ENCODE measurements around the gene SRRT. TPM values are rescaled to one million over a fixed set of nuclear protein-coding genes. Genes with fewer than 3 reads are reported as not detected.
"Not testable (repeated sequence)": the region's sequence is repeated elsewhere in the genome, so short reads cannot be mapped to it uniquely, and the experiment has no call there.

The SRRT gene
- total and polyA plus RNA-seq, 4 donors: 27.2 to 45.0 (median 30.3) TPM

- TF ChIP-seq NR2F2 (IDR thresholded peaks at IDR 0.05): no peak
- TF ChIP-seq RXRA (IDR thresholded peaks at IDR 0.05): no peak
- no peak for TF ChIP-seq CTCF (IDR thresholded peaks at IDR 0.05; ENCODE audit: low read depth, low read length, missing input control)
- no peak for TF ChIP-seq HNF4G (IDR thresholded peaks at IDR 0.05)
- no peak for TF ChIP-seq GABPA (IDR thresholded peaks at IDR 0.05 in 1 of 2, conservative IDR thresholded peaks at IDR 0.05 in 1 of 2)
- no peak for TF ChIP-seq MAX (IDR thresholded peaks at IDR 0.05)
- no peak for TF ChIP-seq HNF4A (conservative IDR thresholded peaks at IDR 0.05)
- no peak for TF ChIP-seq YY1 (IDR thresholded peaks at IDR 0.05)
- no peak for TF ChIP-seq FOXA1 (IDR thresholded peaks at IDR 0.05)
- TF ChIP-seq ZBTB33 (IDR thresholded peaks at IDR 0.05): no peak
- TF ChIP-seq TAF1 (conservative IDR thresholded peaks at IDR 0.05): no peak
- no peak for TF ChIP-seq FOXA2 (IDR thresholded peaks at IDR 0.05)
- no peak for TF ChIP-seq EGR1 (IDR thresholded peaks at IDR 0.05; ENCODE audit: low read depth in 2 of 2)
- TF ChIP-seq ATF3 (IDR thresholded peaks at IDR 0.05): no peak
- DNase-seq (ENCODE audit: low spot score): no peak
These were observed 40.1 kb downstream of the SRRT start for GRCh38 chr7:100914879-100915447.

GRCh38 chr7:100919335-100919734 is 44.4 kb downstream of the SRRT start:
- not testable (repeated sequence) for H3K27ac ChIP-seq (ENCODE audit: low read depth in 1 of 2, low read length in 2 of 2); DNase-seq (ENCODE audit: low spot score); H3K27me3 ChIP-seq (ENCODE audit: control insufficient read depth in 4 of 4, insufficient read depth in 4 of 4, low read length in 3 of 4); H3K9me3 ChIP-seq (ENCODE audit: control insufficient read depth in 4 of 4, low read length in 3 of 4); H3K36me3 ChIP-seq (ENCODE audit: control insufficient read depth in 4 of 4, insufficient read depth in 3 of 4, low read depth in 1 of 4, low read length in 3 of 4); H3K9ac ChIP-seq (ENCODE audit: low read depth in 1 of 2, low read length in 2 of 2); H3K4me3 ChIP-seq (ENCODE audit: low read depth in 1 of 3, low read length in 3 of 3); H3K4me1 ChIP-seq (ENCODE audit: control insufficient read depth in 4 of 4, insufficient read depth in 4 of 4, low read length in 3 of 4)
- WGBS: 91% methylated on average over 5 of the region's 5 CpGs

More at GRCh38 chr7:100914879-100915447, 40.1 kb downstream of the SRRT start:
- no peak overlapping the region for H3K9ac ChIP-seq (ENCODE audit: low read depth in 1 of 2, low read length in 2 of 2)
- no peaks in the 10 kb centered on the region for H3K9me3 ChIP-seq (ENCODE audit: control insufficient read depth in 4 of 4, low read length in 3 of 4)
- no peak overlapping the region for H3K4me3 ChIP-seq (ENCODE audit: low read depth in 1 of 3, low read length in 3 of 3)
- no peaks in the 10 kb centered on the region for H3K27me3 ChIP-seq (ENCODE audit: control insufficient read depth in 4 of 4, insufficient read depth in 4 of 4, low read length in 3 of 4)
- peaks cover 4 to 20% (median 7%) of the 10 kb centered on the region in 4 donors for H3K4me1 ChIP-seq (ENCODE audit: control insufficient read depth in 4 of 4, insufficient read depth in 4 of 4, low read length in 3 of 4)
- H3K27ac ChIP-seq (ENCODE audit: low read depth in 1 of 2, low read length in 2 of 2): peak overlapping the region; percentile 64 to 66
- WGBS: 93% methylated on average over 8 of the region's 8 CpGs
- no peaks in the 10 kb centered on the region for H3K36me3 ChIP-seq (ENCODE audit: control insufficient read depth in 4 of 4, insufficient read depth in 3 of 4, low read depth in 1 of 4, low read length in 3 of 4)

- H3K36me3 ChIP-seq (ENCODE audit: control insufficient read depth in 4 of 4, insufficient read depth in 3 of 4, low read depth in 1 of 4, low read length in 3 of 4); DNase-seq (ENCODE audit: low spot score); H3K4me3 ChIP-seq (ENCODE audit: low read depth in 1 of 3, low read length in 3 of 3); H3K27ac ChIP-seq (ENCODE audit: low read depth in 1 of 2, low read length in 2 of 2); H3K9me3 ChIP-seq (ENCODE audit: control insufficient read depth in 4 of 4, low read length in 3 of 4); H3K4me1 ChIP-seq (ENCODE audit: control insufficient read depth in 4 of 4, insufficient read depth in 4 of 4, low read length in 3 of 4); H3K9ac ChIP-seq (ENCODE audit: low read depth in 1 of 2, low read length in 2 of 2); H3K27me3 ChIP-seq (ENCODE audit: control insufficient read depth in 4 of 4, insufficient read depth in 4 of 4, low read length in 3 of 4): not testable (repeated sequence)
- WGBS: 85% methylated on average over 9 of the region's 9 CpGs
These were observed 45.0 kb downstream of the SRRT start for GRCh38 chr7:100919779-100920437.

Measured in liver (tissue), 9 donors.